Neural cell (in vitro differentiated cells): Measurements from ENCODE around the gene CRYGC. TPM values are rescaled to one million over a fixed set of nuclear protein-coding genes. Genes with fewer than 3 reads are reported as not detected.

Experiments used
- H2AFZ ChIP-seq: fragments of 200-600, 300-800 bp; sonication (generic), shearing (Covaris generic); 2 replicates; pipeline ENCODE4 v1.6.0; 2014; ENCODE audit warnings: low read depth, mild to moderate bottlenecking, antibody characterized with exemption, low read length, moderate library complexity
- H3F3A ChIP-seq: fragments of 200-600 bp; shearing (Covaris generic); 2 replicates; pipeline ENCODE4 v1.6.1; 2016; ENCODE audit warnings: mild to moderate bottlenecking, moderate library complexity, mixed read lengths, antibody characterized with exemption, low read length; ENCODE audit not compliant: insufficient read depth, poor library complexity, severe bottlenecking
- H3K27ac ChIP-seq: fragments of 200-600, 300-800 bp; sonication (generic), shearing (Covaris generic); 2 replicates; pipeline ENCODE4 v1.5.1; 2014; ENCODE audit warnings: mild to moderate bottlenecking, low read length, moderate library complexity
- H3K27me3 ChIP-seq: fragments of 300-800, 200-600 bp; sonication (generic), shearing (Covaris generic); 2 replicates; pipeline ENCODE4 v1.6.0; 2014; ENCODE audit warnings: mild to moderate bottlenecking, low read depth, low read length, moderate library complexity; ENCODE audit not compliant: insufficient read depth
- H3K36me3 ChIP-seq: fragments of 300-800, 200-600 bp; sonication (generic), shearing (Covaris generic); 2 replicates; pipeline ENCODE4 v1.5.1; 2014; ENCODE audit warnings: mild to moderate bottlenecking, antibody characterized with exemption, low read length, moderate library complexity; ENCODE audit not compliant: insufficient read depth
- H3K4me2 ChIP-seq: fragments of 300-800, 200-600 bp; sonication (generic), shearing (Covaris generic); 2 replicates; pipeline ENCODE4 v1.6.0; 2014; ENCODE audit warnings: mild to moderate bottlenecking, low read length
- H3K4me3 ChIP-seq: fragments of 300-800, 200-600 bp; sonication (generic), shearing (Covaris generic); 2 replicates; pipeline ENCODE4 v1.5.1; 2014; ENCODE audit warnings: mild to moderate bottlenecking, low read length, moderate library complexity
- H3K79me2 ChIP-seq: fragments of 200-600 bp; shearing (Covaris generic); replicated peaks from 2 replicates; pipeline ENCODE4 v1.6.0; 2014; ENCODE audit warnings: mild to moderate bottlenecking, low read length, moderate library complexity; ENCODE audit not compliant: insufficient read depth
- H3K9ac ChIP-seq: fragments of 300-800, 200-600 bp; sonication (generic), shearing (Covaris generic); 2 replicates; pipeline ENCODE4 v1.6.1; 2016; ENCODE audit warnings: mild to moderate bottlenecking, low read length, mixed read lengths
- H3K9me2 ChIP-seq: fragments of 200-600 bp; shearing (Covaris generic); 2 replicates; pipeline ENCODE4 v1.6.1; 2016; ENCODE audit warnings: mild to moderate bottlenecking, low read length, mixed read lengths; ENCODE audit not compliant: insufficient read depth
- H3K9me3 ChIP-seq: fragments of 200-600, 300-800 bp; sonication (generic), shearing (Covaris generic); 2 replicates; pipeline ENCODE4 v1.6.1; 2016; ENCODE audit warnings: mild to moderate bottlenecking, mixed run types, low read length, moderate library complexity, mixed read lengths
- H4K20me1 ChIP-seq: fragments of 200-600 bp; shearing (Covaris generic); 2 replicates; pipeline ENCODE4 v1.6.1; 2016; ENCODE audit warnings: mild to moderate bottlenecking, mixed run types; ENCODE audit not compliant: insufficient read depth
- CTCF ChIP-seq: fragments of 450-650 bp; IDR thresholded peaks from 2 replicates; pipeline ENCODE4 v1.5.1; 2014; ENCODE audit warnings: antibody characterized with exemption, mild to moderate bottlenecking, moderate library complexity; ENCODE audit not compliant: poor library complexity, severe bottlenecking
- EP300 ChIP-seq: fragments of 450-650 bp; conservative IDR thresholded peaks from 2 replicates; pipeline ENCODE4 v1.6.1; 2014; ENCODE audit warnings: antibody characterized with exemption, mild to moderate bottlenecking, moderate library complexity; ENCODE audit not compliant: poor library complexity, severe bottlenecking
- EZH2 ChIP-seq: fragments of 200-600, 300-800 bp; shearing (Covaris generic), sonication (generic); IDR thresholded peaks from 2 replicates; pipeline ENCODE4 v1.6.1; 2014; ENCODE audit warnings: antibody characterized with exemption, low read length, borderline replicate concordance, mild to moderate bottlenecking; ENCODE audit not compliant: insufficient read depth, poor library complexity, severe bottlenecking
- MXI1 ChIP-seq: fragments of 450-650 bp; conservative IDR thresholded peaks from 2 replicates; pipeline ENCODE4 v1.6.1; 2014; ENCODE audit warnings: antibody characterized with exemption, mild to moderate bottlenecking; ENCODE audit not compliant: poor library complexity, severe bottlenecking
- POLR2AphosphoS5 ChIP-seq: IDR thresholded peaks from 2 replicates; pipeline ENCODE4 v1.6.1; 2012
- RAD21 ChIP-seq: fragments of 450-650 bp; conservative IDR thresholded peaks from 2 replicates; pipeline ENCODE4 v1.6.1; 2014; ENCODE audit warnings: antibody characterized with exemption, mild to moderate bottlenecking, moderate library complexity
- REST ChIP-seq: IDR thresholded peaks from 2 replicates; pipeline ENCODE4 v1.6.1; 2012; ENCODE audit warnings: borderline replicate concordance
- SMC3 ChIP-seq: fragments of 450-650 bp; conservative IDR thresholded peaks from 2 replicates; pipeline ENCODE4 v1.6.1; 2014; ENCODE audit warnings: antibody characterized with exemption, mild to moderate bottlenecking, moderate library complexity; ENCODE audit not compliant: poor library complexity
- TAF1 ChIP-seq: IDR thresholded peaks from 2 replicates; pipeline ENCODE4 v1.6.1; 2012; ENCODE audit warnings: low read depth
- polyA plus RNA-seq: library from polyadenylated mRNA; depleted of rRNA; stranded (reverse); fragments of >200 nt; gene quantifications from 2 replicates; pipeline ENCODE4 v1.2.3, GENCODE V29; 2014

The CRYGC gene
- polyA plus RNA-seq, 1 donor from 2014 or later, result not detected

GRCh38 chr2:208134928-208135586 is 5.4 kb upstream of the CRYGC start:
- H3K36me3 ChIP-seq, result no peaks in the 10 kb centered on the region
- H4K20me1 ChIP-seq, result no peaks in the 10 kb centered on the region
- no peak overlapping the region for H3K4me2 ChIP-seq
- no peak overlapping the region for H3K27ac ChIP-seq
- no peak overlapping the region for H3K4me3 ChIP-seq
- no peaks in the 10 kb centered on the region for H3F3A ChIP-seq
- no peaks in the 10 kb centered on the region for H3K9me2 ChIP-seq
- TF ChIP-seq POLR2AphosphoS5 (no peak), CTCF (no peak), SMC3 (no peak), REST (no peak), MXI1 (no peak), RAD21 (no peak), EP300 (no peak)
- no peak overlapping the region for H3K9ac ChIP-seq
- no peaks in the 10 kb centered on the region for H3K27me3 ChIP-seq
- no peaks in the 10 kb centered on the region for H3K79me2 ChIP-seq
- no peaks in the 10 kb centered on the region for H3K9me3 ChIP-seq
- H2AFZ ChIP-seq, result no peak overlapping the region

- Histone ChIP-seq H3K79me2 (no peaks in the 10 kb centered on the region), H4K20me1 (no peaks in the 10 kb centered on the region), H3K36me3 (no peaks in the 10 kb centered on the region), H3F3A (no peaks in the 10 kb centered on the region), H3K9me2 (no peaks in the 10 kb centered on the region), H3K27ac (no peak overlapping the region), H3K9ac (no peak overlapping the region), H3K27me3 (no peaks in the 10 kb centered on the region), H2AFZ (no peak overlapping the region), H3K4me3 (no peak overlapping the region), H3K9me3 (no peaks in the 10 kb centered on the region), H3K4me2 (no peak overlapping the region)
- no peak for TF ChIP-seq SMC3
- no peak for TF ChIP-seq POLR2AphosphoS5
- no peak for TF ChIP-seq REST
- TF ChIP-seq RAD21, result no peak
- no peak for TF ChIP-seq MXI1
- TF ChIP-seq CTCF, result no peak
- TF ChIP-seq EZH2, result no peak
- no peak for TF ChIP-seq EP300
- TF ChIP-seq TAF1, result no peak
Observed at GRCh38 chr2:208130712-208131110, 1.1 kb upstream of the CRYGC start.
